HEK293T (cell line): ENCODE data around the gene TMEM131L.

Source experiments
- ARNT ChIP-seq: fragments of 450-650 bp; IDR thresholded peaks from 2 replicates; pipeline ENCODE4 v1.6.1; 2017; ENCODE audit warnings: mild to moderate bottlenecking
- BHLHE40 ChIP-seq: fragments of 450-650 bp; IDR thresholded peaks from 2 replicates; pipeline ENCODE4 v1.6.1; 2016; ENCODE audit warnings: mild to moderate bottlenecking, moderate library complexity, borderline replicate concordance
- ELF4 ChIP-seq: fragments of 450-650 bp; IDR thresholded peaks from 2 replicates; pipeline ENCODE4 v1.6.1; 2017; ENCODE audit warnings: antibody characterized with exemption
- FOXK2 ChIP-seq: fragments of 450-650 bp; IDR thresholded peaks from 2 replicates; pipeline ENCODE4 v1.6.1; 2016; ENCODE audit warnings: mild to moderate bottlenecking
- LEF1 ChIP-seq: fragments of 450-650 bp; IDR thresholded peaks from 2 replicates; pipeline ENCODE4 v1.6.1; 2017; ENCODE audit warnings: mild to moderate bottlenecking, borderline replicate concordance
- NFRKB ChIP-seq: fragments of 450-650 bp; IDR thresholded peaks from 2 replicates; pipeline ENCODE4 v1.6.1; 2016; ENCODE audit warnings: mild to moderate bottlenecking, moderate library complexity
- SP1 ChIP-seq: fragments of 450-650 bp; IDR thresholded peaks from 2 replicates; pipeline ENCODE4 v1.6.1; 2017
- SUZ12 ChIP-seq: fragments of 450-650 bp; IDR thresholded peaks from 2 replicates; pipeline ENCODE4 v1.6.1; 2016; ENCODE audit warnings: mild to moderate bottlenecking
- TARDBP ChIP-seq: fragments of 450-650 bp; IDR thresholded peaks from 2 replicates; pipeline ENCODE4 v1.6.1; 2016
- ZNF384 ChIP-seq: fragments of 450-650 bp; IDR thresholded peaks from 2 replicates; pipeline ENCODE4 v1.6.1; 2016
- TF ChIP-seq, protein P1 (sequence below): fragments of 450-650 bp; IDR thresholded peaks from 2 replicates; pipeline ENCODE4 v1.6.1; 2016

DNA sequence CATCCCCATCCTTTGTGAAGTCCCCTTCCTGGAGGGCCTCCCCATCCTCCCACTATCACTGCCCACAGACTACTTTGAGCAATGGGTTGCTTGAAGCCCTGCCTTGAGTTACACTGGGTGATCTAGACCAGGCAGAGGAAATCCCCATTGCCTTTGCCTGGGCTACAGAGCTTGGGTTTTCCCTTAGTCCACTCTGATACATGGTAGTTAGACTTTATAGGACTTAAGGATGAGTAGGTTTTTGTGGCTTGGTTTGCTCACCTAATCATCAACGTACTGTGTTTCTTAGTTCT is 56.6 kb downstream of the TMEM131L start:
- no peak for TF ChIP-seq NFRKB
- TF ChIP-seq ZNF384: no peak
- no peak for TF ChIP-seq BHLHE40
- TF ChIP-seq, protein P1, sequence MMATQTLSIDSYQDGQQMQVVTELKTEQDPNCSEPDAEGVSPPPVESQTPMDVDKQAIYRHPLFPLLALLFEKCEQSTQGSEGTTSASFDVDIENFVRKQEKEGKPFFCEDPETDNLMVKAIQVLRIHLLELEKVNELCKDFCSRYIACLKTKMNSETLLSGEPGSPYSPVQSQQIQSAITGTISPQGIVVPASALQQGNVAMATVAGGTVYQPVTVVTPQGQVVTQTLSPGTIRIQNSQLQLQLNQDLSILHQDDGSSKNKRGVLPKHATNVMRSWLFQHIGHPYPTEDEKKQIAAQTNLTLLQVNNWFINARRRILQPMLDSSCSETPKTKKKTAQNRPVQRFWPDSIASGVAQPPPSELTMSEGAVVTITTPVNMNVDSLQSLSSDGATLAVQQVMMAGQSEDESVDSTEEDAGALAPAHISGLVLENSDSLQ: no peak
- TF ChIP-seq SP1: no peak
- no peak for TF ChIP-seq SUZ12
- TF ChIP-seq FOXK2: no peak
- no peak for TF ChIP-seq TARDBP
- no peak for TF ChIP-seq ELF4
- no peak for TF ChIP-seq ARNT
- no peak for TF ChIP-seq LEF1
